ENCODE results near the gene FLT1. TPM values are rescaled to one million over a fixed set of nuclear protein-coding genes. Genes with fewer than 3 reads are reported as not detected.

Gene FLT1
- total RNA-seq, 1 donor from 2014 or later: 72.4 TPM

- intact Hi-C loops (cut with DNase I): no loop called here
- no peak for DNase-seq
- peaks cover 24% of the 10 kb centered on the region for H3K36me3 ChIP-seq
- no peaks in the 10 kb centered on the region for H3K9me3 ChIP-seq
- no peak overlapping the region for H3K4me3 ChIP-seq
- ATAC-seq: no peak
- no peaks in the 10 kb centered on the region for H3K4me1 ChIP-seq
- no peaks in the 10 kb centered on the region for H3K27me3 ChIP-seq
- TF ChIP-seq CTCF (IDR thresholded peaks at IDR 0.05): no peak
- H3K27ac ChIP-seq: no peak overlapping the region
Observed at GRCh38 chr13:28252547-28252946, 242.4 kb downstream of the FLT1 start.

GRCh38 chr13:28251466-28251865, 243.5 kb downstream of the FLT1 start:
- ATAC-seq: no peak
- Histone ChIP-seq H3K27ac (no peak overlapping the region), H3K9me3 (no peaks in the 10 kb centered on the region), H3K27me3 (no peaks in the 10 kb centered on the region), H3K4me3 (no peak overlapping the region), H3K36me3 (peaks cover 16% of the 10 kb centered on the region), H3K4me1 (no peaks in the 10 kb centered on the region)
- intact Hi-C loops (cut with DNase I): no loop called here
- no peak for DNase-seq
- no peak for TF ChIP-seq CTCF (IDR thresholded peaks at IDR 0.05)

- Histone ChIP-seq H3K27ac (no peak overlapping the region), H3K36me3 (peaks cover 15% of the 10 kb centered on the region), H3K4me1 (no peaks in the 10 kb centered on the region), H3K9me3 (no peaks in the 10 kb centered on the region), H3K27me3 (no peaks in the 10 kb centered on the region), H3K4me3 (no peak overlapping the region)
- intact Hi-C loops (cut with DNase I): no loop called here
- no peak for DNase-seq
- no peak for ATAC-seq
- TF ChIP-seq CTCF (IDR thresholded peaks at IDR 0.05): no peak
Observed at GRCh38 chr13:28250542-28250941, 244.4 kb downstream of the FLT1 start.

Other genes with a start within 250 kb of the FLT1 start
- gene POMP, start 164.0 kb upstream of the FLT1 start, total RNA-seq: 56.5 TPM
- gene SLC46A3, start 223.8 kb upstream of the FLT1 start, total RNA-seq: 20.2 TPM